CD4-positive, alpha-beta T cell treated with Interleukin-6 at 100 ng/mL for 8 hours (primary cell): ENCODE data around the gene CERS1.

Experiments
- DNase-seq: peaks from one replicate; pipeline ENCODE4 v3.0.0-alpha.2; 2020; ENCODE audit warnings: mixed read lengths, low spot score

Gene CERS1

GRCh38 chr19:18870531-18871172 is 25.3 kb downstream of the CERS1 start:
- no peak for DNase-seq

GRCh38 chr19:18869781-18870530 is 26.0 kb downstream of the CERS1 start:
- no peak for DNase-seq

- no peak for DNase-seq
Measured at GRCh38 chr19:18869023-18869618, 26.8 kb downstream of the CERS1 start.

GRCh38 chr19:18868380-18869022 is 27.5 kb downstream of the CERS1 start:
- no peak for DNase-seq

- no peak for DNase-seq
Measured at GRCh38 chr19:18867751-18868150, 28.2 kb downstream of the CERS1 start.

GRCh38 chr19:18867199-18867598 is 28.8 kb downstream of the CERS1 start:
- DNase-seq, result no peak

- DNase-seq, result no peak
Measured at GRCh38 chr19:18866800-18867123, 29.2 kb downstream of the CERS1 start.

GRCh38 chr19:18865973-18866799 is 29.8 kb downstream of the CERS1 start:
- DNase-seq, result peak; percentile 53

- DNase-seq, result no peak
Measured at GRCh38 chr19:18865106-18865972, 30.6 kb downstream of the CERS1 start.

- DNase-seq, result no peak
Measured at GRCh38 chr19:18863843-18864362, 32.1 kb downstream of the CERS1 start.

GRCh38 chr19:18862976-18863842 is 32.7 kb downstream of the CERS1 start:
- no peak for DNase-seq

- no peak for DNase-seq
Measured at GRCh38 chr19:18861917-18862316, 34.0 kb downstream of the CERS1 start.

GRCh38 chr19:18861235-18861634 is 34.7 kb downstream of the CERS1 start:
- no peak for DNase-seq

- DNase-seq, result no peak
Measured at GRCh38 chr19:18860725-18861124, 35.2 kb downstream of the CERS1 start.

- no peak for DNase-seq
Measured at GRCh38 chr19:18860302-18860700, 35.7 kb downstream of the CERS1 start.

GRCh38 chr19:18859676-18860301 is 36.2 kb downstream of the CERS1 start:
- no peak for DNase-seq

- no peak for DNase-seq
Measured at GRCh38 chr19:18858906-18859646, 36.9 kb downstream of the CERS1 start.

- DNase-seq, result no peak
Measured at GRCh38 chr19:18857223-18857622, 38.7 kb downstream of the CERS1 start.
